GM12878 (cell line): Measurements from ENCODE around the gene CROT. TPM values are rescaled to one million over a fixed set of nuclear protein-coding genes. Genes with fewer than 3 reads are reported as not detected.

Experiments used
- ATAC-seq: fragments of 200-7000 bp; cut with Tn5 transposase; 3 replicates; pipeline ENCODE4 v1.9.1; 2020; ENCODE audit warnings: mild to moderate bottlenecking, moderate library complexity
- BruUV-seq: library from RNA; stranded (reverse); fragments of 400-500 nt; replicated peaks from 2 replicates; lab custom pipeline; 2021; lab: Mats Ljungman, UMichigan
- CTCF ChIA-PET: fragments of 300-600 bp; sonication (Branson Sonifier 250); formaldehyde crosslinking; extraction: SDS; loops from one replicate; lab custom pipeline; 2021; ENCODE audit warnings: inconsistent platforms; lab: Yijun Ruan, JAX
- POLR2A ChIA-PET: fragments of 350-600 bp; formaldehyde crosslinking; extraction: SDS; loops from one replicate; lab custom pipeline; 2021; ENCODE audit warnings: inconsistent platforms; lab: Charles Lee
- RAD21 ChIA-PET: fragments of 300-600 bp; sonication (Branson Sonifier 250); formaldehyde crosslinking; loops from one replicate; lab custom pipeline; 2023; ENCODE audit warnings: antibody characterized with exemption; ENCODE audit not compliant: unreplicated experiment; lab: Charles Lee
- SMC1A ChIA-PET: fragments of 300-600 bp; sonication (Branson Sonifier 250); formaldehyde crosslinking; loops from one replicate; lab custom pipeline; 2023; ENCODE audit not compliant: unreplicated experiment, uncharacterized antibody; lab: Charles Lee
- DNase-seq: peaks from one replicate; pipeline ENCODE4 v3.0.0-alpha.2; 2011; ENCODE audit warnings: low read depth, low spot score
- FAIRE-seq: peaks from 3 replicates; lab custom pipeline; 2011; peaks lifted over from hg19 to GRCh38; lab: Jason Lieb, UNC
- H2AFZ ChIP-seq: 2 replicates; pipeline ENCODE4 v1.6.0; 2011; ENCODE audit warnings: low read depth, low read length, control low read depth; ENCODE audit not compliant: control insufficient read depth
- H3K27ac ChIP-seq: 2 replicates; pipeline ENCODE4 v1.5.1; 2011; ENCODE audit warnings: control low read depth; ENCODE audit not compliant: control insufficient read depth, insufficient read depth
- H3K27me3 ChIP-seq, 2 experiments: replicated peaks in 1 of 2; 2 replicates each; pipeline versions ENCODE4 v1.6.0 to v1.6.1; 2011; ENCODE audit warnings: low read length in 1 of 2; ENCODE audit not compliant: control insufficient read depth in 2 of 2, insufficient read depth in 2 of 2
- H3K36me3 ChIP-seq, 2 experiments: 2 replicates each; pipeline ENCODE4 v1.5.1; 2011; ENCODE audit warnings: low read length in 1 of 2; ENCODE audit not compliant: control insufficient read depth in 2 of 2, insufficient read depth in 2 of 2
- H3K4me1 ChIP-seq: 2 replicates; pipeline ENCODE4 v1.6.1; 2011; ENCODE audit warnings: mild to moderate bottlenecking, low read length, moderate library complexity, mixed read lengths; ENCODE audit not compliant: control insufficient read depth, insufficient read depth
- H3K4me2 ChIP-seq: 2 replicates; pipeline ENCODE4 v1.6.0; 2011; ENCODE audit warnings: control low read depth; ENCODE audit not compliant: control insufficient read depth, insufficient read depth
- H3K4me3 ChIP-seq: fragments of 200-600 bp; sonication (generic); 2 replicates; pipeline ENCODE4 v1.5.1; 2016
- H3K79me2 ChIP-seq: 2 replicates; pipeline ENCODE4 v1.6.0; 2011; ENCODE audit warnings: low read length; ENCODE audit not compliant: control insufficient read depth, insufficient read depth
- H3K9ac ChIP-seq: 2 replicates; pipeline ENCODE4 v1.8.0; 2011; ENCODE audit warnings: low read length, control low read depth, mixed read lengths; ENCODE audit not compliant: control insufficient read depth, insufficient read depth
- H3K9me3 ChIP-seq: replicated peaks from 3 replicates; pipeline ENCODE4 v1.5.1; 2011; ENCODE audit warnings: mild to moderate bottlenecking, low read length; ENCODE audit not compliant: control insufficient read depth, insufficient read depth
- H4K20me1 ChIP-seq: 2 replicates; pipeline ENCODE4 v1.6.0; 2011; ENCODE audit not compliant: control insufficient read depth, insufficient read depth
- BRCA1 ChIP-seq: IDR thresholded peaks from 2 replicates; pipeline ENCODE4 v1.6.1; 2011; ENCODE audit warnings: low read depth, low read length, improper control_type of control experiment
- CHD2 ChIP-seq: IDR thresholded peaks from 2 replicates; pipeline ENCODE4 v1.6.1; 2011; ENCODE audit warnings: low read depth, low read length, improper control_type of control experiment, borderline replicate concordance
- MXI1 ChIP-seq: fragments of 150-350 bp; IDR thresholded peaks from 2 replicates; pipeline ENCODE4 v1.6.1; 2011; ENCODE audit warnings: low read depth, mild to moderate bottlenecking, inconsistent platforms, low read length, improper control_type of control experiment
- NFYA ChIP-seq: IDR thresholded peaks from 2 replicates; pipeline ENCODE4 v1.6.1; 2011; ENCODE audit warnings: low read depth, mild to moderate bottlenecking, low read length, improper control_type of control experiment, borderline replicate concordance
- NR2C1 ChIP-seq: fragments of 450-650 bp; IDR thresholded peaks from 2 replicates; pipeline ENCODE4 v1.6.1; 2017; ENCODE audit warnings: antibody characterized with exemption, mild to moderate bottlenecking, moderate library complexity
- NR2C2 ChIP-seq: IDR thresholded peaks from 2 replicates; pipeline ENCODE4 v1.6.1; 2011; ENCODE audit warnings: borderline replicate concordance, low read depth; ENCODE audit not compliant: control insufficient read depth, insufficient read length
- PAX5 ChIP-seq: IDR thresholded peaks from 2 replicates; pipeline ENCODE4 v1.6.1; 2011; ENCODE audit warnings: low read depth, low read length, borderline replicate concordance
- POLR2AphosphoS5 ChIP-seq: IDR thresholded peaks from 2 replicates; pipeline ENCODE4 v1.6.1; 2011; ENCODE audit warnings: mild to moderate bottlenecking, low read length, inconsistent platforms
- RAD21 ChIP-seq: IDR thresholded peaks from 2 replicates; pipeline ENCODE4 v1.6.1; 2011; ENCODE audit warnings: mild to moderate bottlenecking, low read depth, low read length, moderate library complexity; ENCODE audit not compliant: insufficient read depth
- SREBF1 ChIP-seq: IDR thresholded peaks from 2 replicates; pipeline ENCODE4 v1.6.1; 2012; ENCODE audit warnings: mild to moderate bottlenecking, low read length
- STAT3 ChIP-seq: IDR thresholded peaks from 2 replicates; pipeline ENCODE4 v1.6.1; 2011; ENCODE audit warnings: low read depth, low read length, improper control_type of control experiment
- SUPT20H ChIP-seq: IDR thresholded peaks from 2 replicates; pipeline ENCODE4 v1.6.1; 2011; ENCODE audit warnings: low read depth, mild to moderate bottlenecking, low read length, moderate library complexity, borderline replicate concordance; ENCODE audit not compliant: control insufficient read depth
- WRNIP1 ChIP-seq: IDR thresholded peaks from 2 replicates; pipeline ENCODE4 v1.6.1; 2011; ENCODE audit warnings: low read depth, low read length, improper control_type of control experiment, borderline replicate concordance
- WGBS: methylation state at CpG from one replicate; pipeline ENCODE4 v1.1.6; 2016; ENCODE audit warnings: low lambda C conversion rate; ENCODE audit not compliant: insufficient replicate concordance, insufficient coverage; ENCODE audit errors: missing lambda C conversion rate; 5-methylcytosine and 5-hydroxymethylcytosine counted together
- in situ Hi-C: fragments of 300-500 bp; cut with MboI; formaldehyde crosslinking; loops from 9 replicates; pipeline ENCODE4 v1.14.3; 2018; ENCODE audit warnings: mixed read lengths
- intact Hi-C: fragments of 100-400 bp; cut with micrococcal nuclease; formaldehyde crosslinking; loops from one replicate; pipeline ENCODE4 v1.14.2; 2022; ENCODE audit not compliant: unreplicated experiment
- polyA plus RNA-seq, 11 experiments: library from polyadenylated mRNA; depleted of rRNA in 4 of 11; unstranded in 6 of 11; stranded (reverse) in 5 of 11; fragments of >200 nt; fragmentation: Nextera tagmentation in 4 of 11; fragmentation: Illumina TruSeq in 1 of 11; extraction: Ambion mirVana in 4 of 11; extraction: Trizol in 1 of 11; gene quantifications; 1 replicate in 1 of 11; 2 replicates in 10 of 11; pipeline versions ENCODE4 v1.2.1 to v1.2.3, GENCODE V29; 2011 to 2016; ENCODE audit warnings: inconsistent platforms in 2 of 11, missing spikeins in 2 of 11, low read depth in 1 of 11
- total RNA-seq, 4 experiments: library from RNA; depleted of rRNA in 3 of 4; stranded (reverse); fragments of >200 nt in 3 of 4; fragmentation: Illumina TruSeq in 1 of 4; extraction: Trizol in 1 of 4; gene quantifications; 2 replicates each; pipeline versions ENCODE4 v1.2.1 to v1.2.3, GENCODE V29; 2013 to 2021
- TF ChIP-seq, protein P1 (sequence below): IDR thresholded peaks from 2 replicates; pipeline ENCODE4 v1.6.1; 2012; ENCODE audit warnings: low read depth, low read length, improper control_type of control experiment
- TF ChIP-seq, protein P2 (sequence below): fragments of 450-650 bp; IDR thresholded peaks from 2 replicates; pipeline ENCODE4 v1.6.1; 2018; ENCODE audit warnings: mild to moderate bottlenecking, low read depth, moderate library complexity; ENCODE audit not compliant: partially characterized antibody

The CROT gene
- total and polyA plus RNA-seq, 10 of the 15 experiments (the other 5 are each of a cell fraction or from before 2014, with no cell fraction given): 5.5 to 15.9 (median 12.1) TPM

DNA sequence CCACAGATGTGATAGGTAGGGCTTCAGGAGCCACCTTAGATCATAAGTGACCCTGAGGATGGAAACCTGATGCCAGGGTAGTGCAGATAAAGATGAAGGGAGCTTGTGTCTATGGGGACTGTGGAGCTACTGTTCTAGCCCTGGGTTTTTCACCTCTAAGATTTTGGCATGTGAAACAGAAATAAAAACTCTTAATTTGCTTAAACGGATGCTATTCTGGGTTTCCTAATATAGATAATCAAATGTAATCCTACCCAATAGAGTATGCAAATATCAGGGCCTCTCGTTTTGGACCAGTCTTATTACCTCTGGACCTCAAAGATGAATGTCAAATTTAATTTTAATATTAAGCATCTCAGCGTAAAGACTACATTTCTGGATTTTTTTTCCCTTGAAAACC is 80.7 kb downstream of the CROT start:
- Histone ChIP-seq H3K4me2 (no peak overlapping the region; the same call in 1 of the 2 replicates), H3K4me1 (no peaks in the 10 kb centered on the region), H2AFZ (no peak overlapping the region), H3K27ac (no peak overlapping the region), H3K9ac (no peak overlapping the region), H3K9me3 (no peaks in the 10 kb centered on the region; the same call in 2 of the 3 replicates), H3K27me3 (no peaks in the 10 kb centered on the region), H3K79me2 (no peaks in the 10 kb centered on the region), H3K36me3 (no peaks in the 10 kb centered on the region), H3K4me3 (no peak overlapping the region), H4K20me1 (no peaks in the 10 kb centered on the region)
- 48% methylated on average over 3 of the region's 3 CpGs for WGBS
- ChIA-PET POLR2A (no interaction called here), RAD21 (no interaction called here), CTCF (no interaction called here), SMC1A (no interaction called here)
- in situ Hi-C loops (no loop called here), intact Hi-C loops (no loop called here)
- ATAC-seq (peak; percentile 61), DNase-seq (no peak), FAIRE-seq (no peak)
- no TSS peak for BruUV-seq
- TF ChIP-seq SUPT20H (no peak), MXI1 (no peak), NR2C2 (no peak), STAT3 (no peak), NFYA (no peak), POLR2AphosphoS5 (no peak), CHD2 (no peak)

DNA sequence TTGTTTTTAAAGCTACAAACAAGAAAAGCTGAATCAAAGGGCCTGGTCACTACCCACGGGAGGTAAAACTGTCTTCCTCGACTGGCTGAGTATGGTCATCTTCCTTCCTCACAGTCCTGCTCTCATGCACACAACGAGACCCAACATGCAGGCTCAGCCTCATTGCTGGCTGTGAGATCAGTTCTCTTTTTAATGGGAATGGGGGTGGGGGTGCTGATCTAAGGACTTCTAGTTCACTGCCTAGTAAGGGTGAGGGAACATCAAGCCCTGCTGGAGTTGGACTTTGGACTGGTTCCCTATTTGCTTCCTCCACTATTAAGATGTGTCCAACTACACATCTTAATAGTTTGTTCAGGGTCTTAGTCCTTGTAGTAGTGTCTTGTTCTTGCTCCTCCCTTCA is 81.8 kb downstream of the CROT start:
- H3K4me3 ChIP-seq: no peak overlapping the region
- intact Hi-C loops (no loop called here), in situ Hi-C loops (no loop called here)
- H3K79me2 ChIP-seq: no peaks in the 10 kb centered on the region
- H3K9me3 ChIP-seq: no peaks in the 10 kb centered on the region; the same call in 2 of the 3 replicates
- H3K9ac ChIP-seq: no peak overlapping the region
- H4K20me1 ChIP-seq: no peaks in the 10 kb centered on the region
- POLR2A ChIA-PET: no interaction called here
- RAD21 ChIA-PET: interaction anchor here (0.6 to 1.6 kb wide), 3 partner anchors 9 to 367 kb away, joined by 3 to 4 read pairs (median 3); no protein-coding TSS in a partner anchor
- CTCF ChIA-PET: interaction anchor here (0.6 to 2.4 kb wide), 3 partner anchors 9 to 103 kb away, joined by 3 to 17 read pairs (median 3); no protein-coding TSS in a partner anchor
- SMC1A ChIA-PET: interaction anchor here (0.6 to 4.2 kb wide), 6 partner anchors 8 to 111 kb away, joined by 3 to 40 read pairs (median 4); no protein-coding TSS in a partner anchor
- 43% methylated on average over 3 of the region's 3 CpGs for WGBS
- no peak overlapping the region for H3K27ac ChIP-seq
- H2AFZ ChIP-seq: no peak overlapping the region
- no peak for ATAC-seq
- H3K4me1 ChIP-seq: no peaks in the 10 kb centered on the region
- H3K4me2 ChIP-seq: no peak overlapping the region
- no peak for DNase-seq
- no TSS peak for BruUV-seq
- peak; percentile 80 for FAIRE-seq
- H3K36me3 ChIP-seq: no peaks in the 10 kb centered on the region
- H3K27me3 ChIP-seq: no peaks in the 10 kb centered on the region
- TF ChIP-seq BRCA1 (no peak), WRNIP1 (no peak), NR2C1 (no peak), PAX5 (no peak), RAD21 (no peak), SREBF1 (no peak), NR2C2 (no peak)
- TF ChIP-seq, protein P1, sequence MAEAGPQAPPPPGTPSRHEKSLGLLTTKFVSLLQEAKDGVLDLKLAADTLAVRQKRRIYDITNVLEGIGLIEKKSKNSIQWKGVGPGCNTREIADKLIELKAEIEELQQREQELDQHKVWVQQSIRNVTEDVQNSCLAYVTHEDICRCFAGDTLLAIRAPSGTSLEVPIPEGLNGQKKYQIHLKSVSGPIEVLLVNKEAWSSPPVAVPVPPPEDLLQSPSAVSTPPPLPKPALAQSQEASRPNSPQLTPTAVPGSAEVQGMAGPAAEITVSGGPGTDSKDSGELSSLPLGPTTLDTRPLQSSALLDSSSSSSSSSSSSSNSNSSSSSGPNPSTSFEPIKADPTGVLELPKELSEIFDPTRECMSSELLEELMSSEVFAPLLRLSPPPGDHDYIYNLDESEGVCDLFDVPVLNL: no peak
- TF ChIP-seq, protein P2, sequence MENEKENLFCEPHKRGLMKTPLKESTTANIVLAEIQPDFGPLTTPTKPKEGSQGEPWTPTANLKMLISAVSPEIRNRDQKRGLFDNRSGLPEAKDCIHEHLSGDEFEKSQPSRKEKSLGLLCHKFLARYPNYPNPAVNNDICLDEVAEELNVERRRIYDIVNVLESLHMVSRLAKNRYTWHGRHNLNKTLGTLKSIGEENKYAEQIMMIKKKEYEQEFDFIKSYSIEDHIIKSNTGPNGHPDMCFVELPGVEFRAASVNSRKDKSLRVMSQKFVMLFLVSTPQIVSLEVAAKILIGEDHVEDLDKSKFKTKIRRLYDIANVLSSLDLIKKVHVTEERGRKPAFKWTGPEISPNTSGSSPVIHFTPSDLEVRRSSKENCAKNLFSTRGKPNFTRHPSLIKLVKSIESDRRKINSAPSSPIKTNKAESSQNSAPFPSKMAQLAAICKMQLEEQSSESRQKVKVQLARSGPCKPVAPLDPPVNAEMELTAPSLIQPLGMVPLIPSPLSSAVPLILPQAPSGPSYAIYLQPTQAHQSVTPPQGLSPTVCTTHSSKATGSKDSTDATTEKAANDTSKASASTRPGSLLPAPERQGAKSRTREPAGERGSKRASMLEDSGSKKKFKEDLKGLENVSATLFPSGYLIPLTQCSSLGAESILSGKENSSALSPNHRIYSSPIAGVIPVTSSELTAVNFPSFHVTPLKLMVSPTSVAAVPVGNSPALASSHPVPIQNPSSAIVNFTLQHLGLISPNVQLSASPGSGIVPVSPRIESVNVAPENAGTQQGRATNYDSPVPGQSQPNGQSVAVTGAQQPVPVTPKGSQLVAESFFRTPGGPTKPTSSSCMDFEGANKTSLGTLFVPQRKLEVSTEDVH: no peak
